MCF 10A (cell line): ENCODE measurements around the gene C19orf33. TPM values are rescaled to one million over a fixed set of nuclear protein-coding genes. Genes with fewer than 3 reads are reported as not detected.

Experiments
- BruUV-seq: library from RNA; stranded (reverse); fragments of 400-500 nt; replicated peaks from 2 replicates; lab custom pipeline; 2021; lab: Mats Ljungman, UMichigan
- CTCF ChIA-PET: fragments of 300-600 bp; sonication (Branson Sonifier 250); formaldehyde crosslinking; extraction: SDS; loops from one replicate; lab custom pipeline; 2021; ENCODE audit warnings: antibody characterized with exemption, inconsistent platforms; lab: Yijun Ruan, JAX
- POLR2A ChIA-PET: fragments of 300-600, 350-650 bp; sonication (Branson Sonifier 250); formaldehyde crosslinking; extraction: SDS; loops from one replicate; lab custom pipeline; 2020; ENCODE audit warnings: antibody characterized with exemption, inconsistent platforms; lab: Yijun Ruan, JAX
- DNase-seq: peaks from one replicate; pipeline ENCODE4 v3.0.0-alpha.2; 2018; ENCODE audit not compliant: unreplicated experiment
- H3K27ac Mint-ChIP-seq: one replicate; pipeline ENCODE4 v1.8.0; 2022; ENCODE audit warnings: mild to moderate bottlenecking, low read depth, mixed read lengths; ENCODE audit not compliant: unreplicated experiment
- H3K27me3 Mint-ChIP-seq: one replicate; pipeline ENCODE4 v1.8.0; 2022; ENCODE audit warnings: mixed read lengths; ENCODE audit not compliant: insufficient read depth, unreplicated experiment
- H3K36me3 Mint-ChIP-seq: one replicate; pipeline ENCODE4 v1.8.0; 2022; ENCODE audit warnings: mild to moderate bottlenecking, moderate library complexity, mixed read lengths; ENCODE audit not compliant: insufficient read depth, unreplicated experiment
- H3K4me1 Mint-ChIP-seq: one replicate; pipeline ENCODE4 v1.8.0; 2022; ENCODE audit warnings: mixed read lengths; ENCODE audit not compliant: insufficient read depth, unreplicated experiment
- H3K4me3 Mint-ChIP-seq: one replicate; pipeline ENCODE4 v1.8.0; 2022; ENCODE audit warnings: mild to moderate bottlenecking, moderate library complexity, mixed read lengths; ENCODE audit not compliant: unreplicated experiment
- H3K9me3 Mint-ChIP-seq: one replicate; pipeline ENCODE4 v1.8.0; 2022; ENCODE audit warnings: mixed read lengths; ENCODE audit not compliant: unreplicated experiment
- intact Hi-C: fragments of 100-400 bp; cut with micrococcal nuclease; formaldehyde crosslinking; loops from 2 replicates; pipeline ENCODE4 v1.14.1; 2022
- total RNA-seq: library from RNA; stranded (reverse); gene quantifications from 2 replicates; pipeline ENCODE4 v1.2.3, GENCODE V29; 2022
- TF ChIP-seq, protein P1 (sequence below): fragments of 200-600 bp; IDR thresholded peaks from one replicate; pipeline ENCODE4 v1.8.0; 2022; ENCODE audit warnings: antibody characterized with exemption, mild to moderate bottlenecking; ENCODE audit not compliant: unreplicated experiment

The C19orf33 gene
- total RNA-seq, 1 experiment from 2014 or later = 343 TPM

DNA sequence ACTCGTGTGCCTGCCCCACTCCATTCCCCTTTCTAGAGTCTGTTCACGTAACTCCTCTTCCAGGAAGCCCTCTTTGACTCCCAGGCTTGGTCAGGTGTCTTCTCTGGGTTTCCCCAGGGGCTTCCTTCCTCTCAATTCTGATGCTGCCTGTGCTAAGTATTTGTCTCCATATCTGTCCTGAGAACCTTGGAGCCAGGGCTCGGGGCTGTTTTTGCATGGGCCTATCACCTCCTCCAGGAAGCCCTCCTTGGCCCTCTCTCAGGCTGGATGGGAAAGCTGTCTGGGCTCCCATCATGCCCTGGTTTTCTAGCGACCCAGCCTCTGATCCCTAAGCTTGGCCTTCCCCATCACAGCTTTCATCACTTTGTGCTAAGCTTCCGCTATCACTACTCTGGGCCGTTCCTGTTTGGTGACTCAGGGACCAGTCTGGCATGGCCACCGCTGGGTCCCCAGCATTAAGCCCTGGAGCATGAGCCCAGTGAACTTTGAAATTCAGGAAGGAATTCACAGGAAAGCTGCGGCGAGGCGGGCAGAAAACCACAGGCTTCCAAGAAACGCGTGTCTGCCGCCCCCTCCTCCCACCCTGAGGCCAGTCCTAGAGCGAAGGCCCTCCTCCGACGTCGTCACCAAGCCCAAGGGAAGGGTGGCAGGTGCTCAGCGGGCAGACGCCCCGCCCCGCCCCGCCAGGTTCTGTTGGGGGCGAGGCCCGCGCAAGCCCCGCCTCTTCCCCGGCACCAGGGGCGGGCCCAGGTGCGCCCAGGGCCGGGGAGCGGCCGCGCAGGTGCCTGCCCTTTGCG, 40.2 kb upstream of the C19orf33 start:
- intact Hi-C loops = loop anchor here (1.0 kb wide), 1 partner anchor 21 kb away; no protein-coding TSS in a partner anchor

DNA sequence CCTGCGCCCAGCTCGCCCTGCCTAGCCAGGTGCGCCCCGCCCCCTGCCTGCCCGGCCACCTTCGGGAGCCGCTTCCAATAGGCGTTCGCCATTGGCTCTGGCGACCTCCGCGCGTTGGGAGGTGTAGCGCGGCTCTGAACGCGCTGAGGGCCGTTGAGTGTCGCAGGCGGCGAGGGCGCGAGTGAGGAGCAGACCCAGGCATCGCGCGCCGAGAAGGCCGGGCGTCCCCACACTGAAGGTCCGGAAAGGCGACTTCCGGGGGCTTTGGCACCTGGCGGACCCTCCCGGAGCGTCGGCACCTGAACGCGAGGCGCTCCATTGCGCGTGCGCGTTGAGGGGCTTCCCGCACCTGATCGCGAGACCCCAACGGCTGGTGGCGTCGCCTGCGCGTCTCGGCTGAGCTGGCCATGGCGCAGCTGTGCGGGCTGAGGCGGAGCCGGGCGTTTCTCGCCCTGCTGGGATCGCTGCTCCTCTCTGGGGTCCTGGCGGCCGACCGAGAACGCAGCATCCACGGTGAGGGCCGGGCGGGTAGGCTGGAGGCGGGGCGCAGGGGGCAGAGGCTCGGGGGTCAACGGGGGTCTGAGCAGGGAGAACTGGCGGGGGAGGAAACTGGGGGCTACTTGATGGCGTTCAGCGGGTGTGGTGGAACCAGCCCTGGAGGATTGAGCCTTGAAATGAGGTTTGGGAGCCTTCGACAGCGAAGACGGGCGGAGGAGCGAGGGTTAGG, 39.4 kb upstream of the C19orf33 start, which contains the start of gene SPINT2:
Gene SPINT2, plus strand, starts transcription at position 88 of the 727 bp plus-strand sequence. Its CDS starts 320 bp downstream, at position 408.
- Mint-ChIP-seq H3K27ac (peak within 1 kb of the TSS; percentile 89), H3K9me3 (no peaks in the 10 kb centered on the region), H3K4me1 (peaks cover 33% of the 10 kb centered on the region), H3K36me3 (no peaks in the 10 kb centered on the region), H3K27me3 (no peaks in the 10 kb centered on the region), H3K4me3 (peak within 1 kb of the TSS; percentile 78)
- DNase-seq = no peak
- TF ChIP-seq, protein P1, sequence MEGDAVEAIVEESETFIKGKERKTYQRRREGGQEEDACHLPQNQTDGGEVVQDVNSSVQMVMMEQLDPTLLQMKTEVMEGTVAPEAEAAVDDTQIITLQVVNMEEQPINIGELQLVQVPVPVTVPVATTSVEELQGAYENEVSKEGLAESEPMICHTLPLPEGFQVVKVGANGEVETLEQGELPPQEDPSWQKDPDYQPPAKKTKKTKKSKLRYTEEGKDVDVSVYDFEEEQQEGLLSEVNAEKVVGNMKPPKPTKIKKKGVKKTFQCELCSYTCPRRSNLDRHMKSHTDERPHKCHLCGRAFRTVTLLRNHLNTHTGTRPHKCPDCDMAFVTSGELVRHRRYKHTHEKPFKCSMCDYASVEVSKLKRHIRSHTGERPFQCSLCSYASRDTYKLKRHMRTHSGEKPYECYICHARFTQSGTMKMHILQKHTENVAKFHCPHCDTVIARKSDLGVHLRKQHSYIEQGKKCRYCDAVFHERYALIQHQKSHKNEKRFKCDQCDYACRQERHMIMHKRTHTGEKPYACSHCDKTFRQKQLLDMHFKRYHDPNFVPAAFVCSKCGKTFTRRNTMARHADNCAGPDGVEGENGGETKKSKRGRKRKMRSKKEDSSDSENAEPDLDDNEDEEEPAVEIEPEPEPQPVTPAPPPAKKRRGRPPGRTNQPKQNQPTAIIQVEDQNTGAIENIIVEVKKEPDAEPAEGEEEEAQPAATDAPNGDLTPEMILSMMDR = no peak
- intact Hi-C loops = loop anchor here (1.0 kb wide), 1 partner anchor 21 kb away; no protein-coding TSS in a partner anchor
- no TSS peak for BruUV-seq
- POLR2A ChIA-PET = interaction anchor here (0.7 to 5.8 kb wide), 21 partner anchors 11 to 1275 kb away, joined by 3 to 82 read pairs (median 4); partner anchors contain the start of genes CATSPERG, KCNK6 and PSMD8
- CTCF ChIA-PET = interaction anchor here (0.6 to 2.3 kb wide), 13 partner anchors 12 to 371 kb away, joined by 3 to 28 read pairs (median 3); no protein-coding TSS in a partner anchor

More for the DNA sequence above, 40.2 kb upstream of the C19orf33 start:
- Mint-ChIP-seq H3K4me3 (peak overlapping the region; percentile 78), H3K27me3 (no peaks in the 10 kb centered on the region), H3K27ac (peak overlapping the region; percentile 82), H3K9me3 (no peaks in the 10 kb centered on the region), H3K36me3 (no peaks in the 10 kb centered on the region), H3K4me1 (peaks cover 33% of the 10 kb centered on the region)
- peak; percentile 91 for DNase-seq
- ChIA-PET POLR2A (interaction anchor here (0.6 to 5.8 kb wide), 14 partner anchors 12 to 392 kb away, joined by 3 to 82 read pairs (median 4); partner anchors contain the start of genes KCNK6 and PSMD8), CTCF (interaction anchor here (0.6 to 1.7 kb wide), 8 partner anchors 11 to 361 kb away, joined by 3 to 6 read pairs (median 3); no protein-coding TSS in a partner anchor)
- TF ChIP-seq, protein P1 = no peak
- no TSS peak for BruUV-seq

DNA sequence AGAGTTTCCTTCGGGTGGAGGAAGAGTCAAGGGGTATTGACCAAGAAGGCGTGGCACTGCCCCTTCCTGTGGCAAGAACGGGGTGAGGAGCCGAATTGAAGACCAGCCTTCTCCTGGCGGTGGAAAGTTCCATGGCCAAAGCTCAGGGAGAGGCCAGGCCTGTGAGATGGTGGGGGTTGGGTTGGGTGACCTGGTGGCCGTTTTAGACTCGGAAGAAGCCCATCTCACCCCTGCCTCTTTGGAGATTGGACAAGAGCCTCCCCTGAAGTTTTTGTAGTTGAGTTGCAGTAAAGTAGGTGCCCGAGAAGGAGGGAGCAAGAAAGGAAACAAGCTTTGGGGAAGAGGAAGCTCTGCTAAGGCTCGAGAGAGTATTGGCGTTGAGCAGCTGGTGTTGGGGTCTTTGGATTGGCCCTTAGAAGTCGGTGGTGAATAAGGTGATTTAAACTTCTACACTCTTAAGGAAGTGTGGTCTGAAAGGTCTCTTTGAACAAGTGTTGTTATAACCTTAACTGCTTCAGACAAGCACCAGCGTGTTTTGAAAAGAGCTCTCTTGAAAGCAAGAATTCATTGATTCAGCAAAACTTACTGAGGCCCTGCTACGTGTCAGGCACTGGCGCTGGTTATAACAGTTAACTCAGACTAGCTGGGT, 38.7 kb upstream of the C19orf33 start:
- POLR2A ChIA-PET = interaction anchor here (0.7 to 5.8 kb wide), 21 partner anchors 11 to 1274 kb away, joined by 3 to 82 read pairs (median 5); partner anchors contain the start of genes ACTN4, CATSPERG, KCNK6 and PSMD8
- intact Hi-C loops = no loop called here
- Mint-ChIP-seq H3K4me3 (peak overlapping the region; percentile 78), H3K36me3 (peaks cover 5% of the 10 kb centered on the region), H3K27me3 (no peaks in the 10 kb centered on the region), H3K27ac (peak overlapping the region; percentile 89), H3K9me3 (no peaks in the 10 kb centered on the region), H3K4me1 (peaks cover 36% of the 10 kb centered on the region)
- DNase-seq = peak; percentile 54
- TSS peak; percentile 67 for BruUV-seq
- CTCF ChIA-PET = interaction anchor here (0.6 to 2.3 kb wide), 11 partner anchors 17 to 372 kb away, joined by 3 to 28 read pairs (median 3); partner anchors contain the start of genes CATSPERG and SIPA1L3
- TF ChIP-seq, protein P1 = no peak
